Fibroblast of skin of right biceps (primary cell): ENCODE data around the gene SLC35A3.
A peak's percentile ranks its signal among the peaks of the same experiment; 100 is the strongest.
"Not testable (repeated sequence)": the region's sequence is repeated elsewhere in the genome, so short reads cannot be mapped to it uniquely, and the experiment has no call there.

Source experiments
- DNase-seq: peaks from one replicate; pipeline ENCODE4 v3.0.0-alpha.2; 2013

Gene SLC35A3

GRCh38 chr1:100036718-100037655, 67.2 kb downstream of the SLC35A3 start:
- DNase-seq = peak; percentile 50

- no peak for DNase-seq
Observed at GRCh38 chr1:100037656-100037926, 67.8 kb downstream of the SLC35A3 start.

- DNase-seq = peak; percentile 84
Observed at GRCh38 chr1:100037927-100038659, 68.3 kb downstream of the SLC35A3 start.

GRCh38 chr1:100038660-100039287, 69.0 kb downstream of the SLC35A3 start:
- peak; percentile 64 for DNase-seq

- no peak for DNase-seq
Observed at GRCh38 chr1:100039591-100039990, 69.8 kb downstream of the SLC35A3 start.

GRCh38 chr1:100045206-100045605, 75.4 kb downstream of the SLC35A3 start:
- no peak for DNase-seq

- not testable (repeated sequence) for DNase-seq
Observed at GRCh38 chr1:100047235-100047708, 77.5 kb downstream of the SLC35A3 start.

- DNase-seq = no peak
Observed at GRCh38 chr1:100050139-100050538, 80.3 kb downstream of the SLC35A3 start.

GRCh38 chr1:100051401-100051800, 81.6 kb downstream of the SLC35A3 start:
- DNase-seq = no peak

- DNase-seq = no peak
Observed at GRCh38 chr1:100051893-100052292, 82.1 kb downstream of the SLC35A3 start.

- DNase-seq = no peak
Observed at GRCh38 chr1:100053119-100053518, 83.3 kb downstream of the SLC35A3 start.

- no peak for DNase-seq
Observed at GRCh38 chr1:100053727-100054126, 83.9 kb downstream of the SLC35A3 start.

GRCh38 chr1:100061681-100062080, 91.9 kb downstream of the SLC35A3 start:
- DNase-seq = no peak

GRCh38 chr1:100065183-100065968, 95.6 kb downstream of the SLC35A3 start:
- DNase-seq = no peak

- no peak for DNase-seq
Observed at GRCh38 chr1:100065969-100066227, 96.1 kb downstream of the SLC35A3 start.

GRCh38 chr1:100070201-100070939, 100.6 kb downstream of the SLC35A3 start:
- no peak for DNase-seq

GRCh38 chr1:100073531-100073930, 103.7 kb downstream of the SLC35A3 start:
- DNase-seq = peak; percentile 3

- no peak for DNase-seq
Observed at GRCh38 chr1:100074604-100075395, 105.0 kb downstream of the SLC35A3 start.

GRCh38 chr1:100075773-100076172, 106.0 kb downstream of the SLC35A3 start:
- DNase-seq = no peak

GRCh38 chr1:100076319-100076718, 106.5 kb downstream of the SLC35A3 start:
- DNase-seq = no peak

GRCh38 chr1:100076744-100077143, 106.9 kb downstream of the SLC35A3 start:
- DNase-seq = no peak
